Adipocyte (in vitro differentiated cells): ENCODE results near the gene C2orf92.

ENCODE experiments used
- DNase-seq: peaks from one replicate; pipeline ENCODE4 v3.0.0-alpha.2; 2015; ENCODE audit warnings: low read depth
- H3K27me3 ChIP-seq: replicated peaks from 2 replicates; pipeline ENCODE4 v1.7.0; 2013; ENCODE audit warnings: mild to moderate bottlenecking, low read length, moderate library complexity; ENCODE audit not compliant: control insufficient read depth, insufficient read depth
- H3K36me3 ChIP-seq: 2 replicates; pipeline ENCODE4 v1.7.0; 2013; ENCODE audit warnings: low read length, mild to moderate bottlenecking, moderate library complexity; ENCODE audit not compliant: control insufficient read depth, insufficient read depth, severe bottlenecking
- H3K4me1 ChIP-seq: 2 replicates; pipeline ENCODE4 v1.7.0; 2013; ENCODE audit warnings: mild to moderate bottlenecking, low read length, moderate library complexity; ENCODE audit not compliant: control insufficient read depth, insufficient read depth
- H3K4me3 ChIP-seq: 2 replicates; pipeline ENCODE4 v1.7.0; 2013; ENCODE audit warnings: mild to moderate bottlenecking, low read length, moderate library complexity
- H3K9ac ChIP-seq: 2 replicates; pipeline ENCODE4 v1.7.0; 2013; ENCODE audit warnings: mild to moderate bottlenecking, low read length, moderate library complexity
- H3K9me3 ChIP-seq: 2 replicates; pipeline ENCODE4 v1.7.0; 2013; ENCODE audit warnings: mild to moderate bottlenecking, low read length, moderate library complexity; ENCODE audit not compliant: control insufficient read depth

C2orf92 gene

DNA sequence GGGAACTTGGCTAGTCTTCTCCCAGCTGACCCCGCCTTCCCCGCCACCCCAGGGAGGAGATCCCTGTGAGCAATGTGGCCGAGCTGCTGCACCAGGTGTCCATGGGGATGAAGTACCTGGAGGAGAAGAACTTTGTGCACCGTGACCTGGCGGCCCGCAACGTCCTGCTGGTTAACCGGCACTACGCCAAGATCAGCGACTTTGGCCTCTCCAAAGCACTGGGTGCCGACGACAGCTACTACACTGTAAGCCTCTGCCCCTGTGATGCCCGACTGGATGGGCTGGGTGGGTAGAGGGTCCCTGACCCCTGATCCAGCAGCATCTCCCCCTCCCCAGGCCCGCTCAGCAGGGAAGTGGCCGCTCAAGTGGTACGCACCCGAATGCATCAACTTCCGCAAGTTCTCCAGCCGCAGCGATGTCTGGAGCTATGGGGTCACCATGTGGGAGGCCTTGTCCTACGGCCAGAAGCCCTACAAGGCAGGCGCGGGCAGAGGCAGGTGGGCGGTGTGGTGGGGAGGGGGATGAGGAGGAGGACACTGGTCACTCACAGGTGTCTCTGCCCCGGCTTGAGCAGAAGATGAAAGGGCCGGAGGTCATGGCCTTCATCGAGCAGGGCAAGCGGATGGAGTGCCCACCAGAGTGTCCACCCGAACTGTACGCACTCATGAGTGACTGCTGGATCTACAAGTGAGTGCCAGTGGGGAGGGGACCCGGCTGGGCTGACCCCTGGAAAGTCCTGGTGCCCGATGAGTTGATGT, 68.1 kb downstream of the C2orf92 start:
- no peaks in the 10 kb centered on the region for H3K9me3 ChIP-seq
- no peaks in the 10 kb centered on the region for H3K36me3 ChIP-seq
- H3K4me1 ChIP-seq: no peaks in the 10 kb centered on the region
- H3K9ac ChIP-seq: no peak overlapping the region
- no peak for DNase-seq
- H3K27me3 ChIP-seq: peaks cover 5% of the 10 kb centered on the region
- no peak overlapping the region for H3K4me3 ChIP-seq

DNA sequence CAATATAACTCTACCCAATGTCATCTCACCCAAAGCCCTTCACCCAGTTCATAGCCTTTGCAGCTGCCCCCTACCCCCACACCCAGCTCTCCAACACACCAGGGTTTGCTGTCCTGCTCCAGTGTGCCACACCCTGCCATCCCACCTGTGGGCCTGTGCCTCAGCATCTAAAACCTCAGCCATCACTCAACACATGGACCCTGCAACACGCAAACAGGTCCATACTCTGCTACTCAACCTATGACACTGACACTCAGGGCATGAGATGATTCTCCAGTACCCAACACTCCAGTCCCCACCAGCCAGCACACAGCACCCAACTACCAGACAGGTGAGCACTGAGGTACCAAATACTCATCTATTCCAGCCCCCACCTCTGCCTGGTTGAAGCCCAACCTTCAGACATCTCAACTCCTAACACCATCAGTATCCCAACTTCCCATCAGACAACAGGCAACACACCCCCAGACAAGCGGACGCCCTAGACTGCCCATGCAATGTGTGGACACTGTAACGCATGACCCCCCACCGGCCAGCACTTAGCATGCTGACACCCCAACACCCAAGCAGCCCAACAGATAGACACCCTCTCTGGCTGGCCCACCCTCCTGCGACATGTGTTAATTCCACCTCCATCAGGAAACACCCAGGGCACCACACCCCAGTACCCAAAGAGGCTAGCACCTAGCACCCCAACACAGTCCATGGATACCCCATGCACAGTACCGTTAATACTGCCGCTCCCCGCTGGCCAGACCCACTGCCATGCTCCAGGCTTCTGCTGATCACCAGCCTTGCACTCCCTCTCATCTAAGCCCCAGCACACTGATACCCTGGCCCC, 68.9 kb downstream of the C2orf92 start:
- no peak overlapping the region for H3K4me3 ChIP-seq
- DNase-seq: no peak
- H3K36me3 ChIP-seq: no peaks in the 10 kb centered on the region
- H3K9ac ChIP-seq: no peak overlapping the region
- H3K4me1 ChIP-seq: no peaks in the 10 kb centered on the region
- H3K9me3 ChIP-seq: no peaks in the 10 kb centered on the region
- H3K27me3 ChIP-seq: peaks cover 5% of the 10 kb centered on the region

DNA sequence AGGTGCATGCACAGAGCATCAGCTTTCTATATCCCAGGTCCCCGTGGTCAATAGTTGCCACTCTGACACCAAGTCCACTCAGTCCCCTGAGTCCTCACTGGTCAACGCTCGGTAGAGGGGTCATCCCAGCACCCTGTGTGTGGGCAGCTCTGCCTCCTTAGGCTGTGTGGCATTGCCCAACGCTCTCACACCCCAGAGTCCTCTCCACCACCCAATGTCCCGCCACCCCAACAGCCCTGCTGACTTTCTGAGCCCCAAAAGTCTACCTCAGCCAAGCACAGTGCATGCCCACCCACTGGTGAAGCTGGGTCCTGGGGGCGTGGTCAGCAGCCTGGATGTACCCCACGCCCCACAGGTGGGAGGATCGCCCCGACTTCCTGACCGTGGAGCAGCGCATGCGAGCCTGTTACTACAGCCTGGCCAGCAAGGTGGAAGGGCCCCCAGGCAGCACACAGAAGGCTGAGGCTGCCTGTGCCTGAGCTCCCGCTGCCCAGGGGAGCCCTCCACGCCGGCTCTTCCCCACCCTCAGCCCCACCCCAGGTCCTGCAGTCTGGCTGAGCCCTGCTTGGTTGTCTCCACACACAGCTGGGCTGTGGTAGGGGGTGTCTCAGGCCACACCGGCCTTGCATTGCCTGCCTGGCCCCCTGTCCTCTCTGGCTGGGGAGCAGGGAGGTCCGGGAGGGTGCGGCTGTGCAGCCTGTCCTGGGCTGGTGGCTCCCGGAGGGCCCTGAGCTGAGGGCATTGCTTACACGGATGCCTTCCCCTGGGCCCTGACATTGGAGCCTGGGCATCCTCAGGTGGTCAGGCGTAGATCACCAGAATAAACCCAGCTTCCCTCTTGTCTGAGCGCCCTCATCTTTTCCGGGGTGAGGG, 69.7 kb downstream of the C2orf92 start:
- Histone ChIP-seq H3K27me3 (peaks cover 5% of the 10 kb centered on the region), H3K36me3 (peaks cover 8% of the 10 kb centered on the region), H3K9me3 (no peaks in the 10 kb centered on the region), H3K9ac (no peak overlapping the region), H3K4me1 (no peaks in the 10 kb centered on the region), H3K4me3 (no peak overlapping the region)
- no peak for DNase-seq

DNA sequence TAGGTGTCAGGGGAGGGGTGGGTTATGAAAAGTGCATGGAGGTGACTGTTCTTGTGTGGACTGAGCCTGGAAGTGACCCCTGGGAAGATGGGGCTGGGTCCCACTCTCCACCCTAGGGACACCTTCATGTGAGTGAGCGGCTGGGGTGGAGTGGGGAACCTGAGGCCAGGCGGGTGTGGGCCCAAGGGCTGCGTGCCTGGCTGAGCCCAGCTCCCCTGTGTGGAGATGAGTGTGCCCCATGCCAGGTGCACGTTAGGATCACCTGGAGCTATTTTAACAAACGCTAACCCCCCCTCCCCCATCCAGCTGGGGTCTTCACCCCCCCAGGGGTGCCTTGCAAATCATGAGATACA, 70.4 kb downstream of the C2orf92 start:
- Histone ChIP-seq H3K27me3 (peaks cover 5% of the 10 kb centered on the region), H3K4me1 (no peaks in the 10 kb centered on the region), H3K36me3 (peaks cover 10% of the 10 kb centered on the region), H3K9me3 (no peaks in the 10 kb centered on the region), H3K9ac (no peak overlapping the region), H3K4me3 (no peak overlapping the region)
- no peak for DNase-seq

DNA sequence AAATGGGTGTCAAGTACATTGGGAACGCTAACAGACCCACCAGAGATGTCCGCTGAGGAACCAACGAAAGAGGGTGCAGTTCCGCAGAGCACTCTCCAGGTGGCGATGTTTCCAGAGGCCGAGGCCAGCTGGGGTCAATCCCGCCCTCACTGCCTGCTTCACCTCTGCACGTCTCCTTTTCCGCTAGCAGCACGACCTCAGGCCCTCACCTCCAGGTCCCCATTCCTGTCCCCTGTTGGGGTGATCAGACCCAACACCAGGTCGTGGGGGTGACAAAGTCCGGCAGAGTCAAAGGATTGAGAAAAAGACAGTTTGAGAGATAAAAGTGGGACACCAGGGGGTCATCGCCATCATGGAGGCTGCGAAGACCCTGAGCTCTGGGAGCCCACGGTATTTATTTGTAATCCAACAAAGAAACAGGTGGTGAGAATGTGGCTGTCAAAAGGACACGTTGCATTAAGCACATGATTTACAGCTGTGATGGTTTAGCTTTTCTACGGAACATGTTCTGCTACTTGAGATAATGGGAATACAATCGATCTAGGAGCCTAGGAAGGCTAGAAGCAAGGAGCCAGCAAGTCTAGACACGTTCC, 71.2 kb downstream of the C2orf92 start:
- H3K27me3 ChIP-seq: peaks cover 5% of the 10 kb centered on the region
- H3K9me3 ChIP-seq: no peaks in the 10 kb centered on the region
- H3K9ac ChIP-seq: no peak overlapping the region
- H3K4me3 ChIP-seq: no peak overlapping the region
- peaks cover 10% of the 10 kb centered on the region for H3K36me3 ChIP-seq
- DNase-seq: peak; percentile 23
- H3K4me1 ChIP-seq: no peaks in the 10 kb centered on the region

DNA sequence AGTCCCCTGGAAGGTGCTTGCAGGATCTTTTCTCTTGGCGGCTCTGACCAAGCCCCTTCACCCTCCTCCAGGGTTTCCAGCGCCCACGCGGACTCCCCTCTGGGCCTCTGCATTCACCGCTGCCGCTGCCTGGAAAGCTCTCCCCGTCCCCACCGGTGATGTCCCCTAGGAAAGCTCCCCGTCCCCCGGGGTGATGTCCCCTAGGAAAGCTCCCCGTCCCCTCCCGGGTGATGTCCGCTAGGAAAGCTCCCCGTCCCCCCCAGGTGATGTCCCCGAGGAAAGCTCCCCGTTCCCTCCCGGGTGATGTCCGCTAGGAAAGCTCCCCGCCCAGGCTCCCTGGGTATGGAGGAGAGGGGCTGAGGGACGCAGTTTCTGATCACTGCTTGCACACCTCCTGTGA, 71.7 kb downstream of the C2orf92 start:
- no peak overlapping the region for H3K4me3 ChIP-seq
- peaks cover 5% of the 10 kb centered on the region for H3K27me3 ChIP-seq

DNA sequence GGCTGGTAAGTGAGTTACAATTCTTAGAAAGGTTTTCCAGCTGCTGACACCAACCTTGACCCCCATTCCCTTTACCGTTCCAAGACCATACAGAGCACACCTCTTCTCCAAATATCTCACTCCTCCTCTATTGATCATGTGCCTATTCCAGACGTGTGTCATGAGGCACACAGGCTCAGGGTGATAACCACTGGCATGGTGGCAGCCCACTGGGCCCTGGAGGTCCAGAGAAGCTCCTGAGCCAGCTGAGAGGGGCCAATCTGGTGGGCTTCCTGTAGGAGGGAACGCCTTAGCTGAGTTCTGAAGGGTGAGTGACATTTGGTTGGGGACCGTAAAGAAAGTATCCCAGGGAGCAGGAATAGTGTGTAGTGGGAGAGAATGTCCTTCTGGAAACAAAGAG, 72.2 kb downstream of the C2orf92 start:
- Histone ChIP-seq H3K36me3 (peaks cover 10% of the 10 kb centered on the region), H3K4me1 (no peaks in the 10 kb centered on the region), H3K9ac (no peak overlapping the region), H3K9me3 (no peaks in the 10 kb centered on the region), H3K4me3 (no peak overlapping the region), H3K27me3 (peaks cover 5% of the 10 kb centered on the region)
- DNase-seq: no peak

More for the DNA sequence above, 71.7 kb downstream of the C2orf92 start:
- Histone ChIP-seq H3K9ac (no peak overlapping the region), H3K9me3 (no peaks in the 10 kb centered on the region), H3K4me1 (no peaks in the 10 kb centered on the region), H3K36me3 (peaks cover 10% of the 10 kb centered on the region)
- no peak for DNase-seq

DNA sequence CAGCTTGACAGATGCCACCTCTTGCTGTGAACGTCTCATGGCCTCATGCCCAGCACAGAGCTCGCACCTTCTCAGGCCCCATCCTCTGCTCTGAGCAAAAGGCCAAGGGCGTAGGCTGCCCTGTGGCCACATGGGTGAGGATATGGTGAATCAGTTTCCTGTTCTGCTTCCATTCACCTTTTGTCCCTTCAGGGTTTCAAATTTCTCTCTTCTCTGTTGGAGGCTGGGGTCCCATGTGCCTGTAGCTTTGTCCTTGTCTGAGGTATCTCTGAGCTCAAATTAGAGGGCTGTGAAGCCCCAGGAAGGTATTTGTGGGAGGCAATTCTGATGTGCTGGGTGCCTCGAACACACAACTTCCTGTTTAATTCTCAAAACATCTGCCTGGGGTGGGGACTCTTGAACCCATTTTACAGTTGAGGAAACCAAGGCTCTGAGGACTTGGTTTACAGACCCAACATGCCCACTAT, 72.9 kb downstream of the C2orf92 start:
- H3K4me1 ChIP-seq: no peaks in the 10 kb centered on the region
- no peak for DNase-seq
- H3K9me3 ChIP-seq: no peaks in the 10 kb centered on the region
- H3K36me3 ChIP-seq: peaks cover 13% of the 10 kb centered on the region
- H3K9ac ChIP-seq: no peak overlapping the region
- no peak overlapping the region for H3K4me3 ChIP-seq
- H3K27me3 ChIP-seq: no peaks in the 10 kb centered on the region

DNA sequence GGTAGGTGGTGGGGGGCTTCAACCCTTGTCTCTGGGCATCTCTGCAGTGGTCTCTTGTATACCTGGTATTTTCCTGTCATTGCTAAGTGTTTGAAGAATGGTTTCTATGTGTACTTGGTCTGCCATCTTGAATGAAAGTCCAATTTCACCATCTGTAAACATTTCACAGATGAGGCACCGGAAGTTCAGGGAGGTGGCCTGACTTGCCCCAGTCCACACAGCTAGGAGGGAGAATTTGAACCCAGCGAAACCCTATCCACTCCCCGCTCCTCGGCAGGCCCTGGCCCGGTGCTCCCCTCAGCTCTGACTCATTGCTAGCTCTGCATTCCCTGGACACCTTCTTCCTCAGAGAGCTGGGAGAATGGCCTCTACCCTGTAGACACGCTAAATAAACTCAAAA, 74.4 kb downstream of the C2orf92 start:
- Histone ChIP-seq H3K4me3 (no peak overlapping the region), H3K9me3 (no peaks in the 10 kb centered on the region), H3K9ac (no peak overlapping the region), H3K27me3 (no peaks in the 10 kb centered on the region), H3K36me3 (peaks cover 20% of the 10 kb centered on the region), H3K4me1 (no peaks in the 10 kb centered on the region)
- DNase-seq: no peak

DNA sequence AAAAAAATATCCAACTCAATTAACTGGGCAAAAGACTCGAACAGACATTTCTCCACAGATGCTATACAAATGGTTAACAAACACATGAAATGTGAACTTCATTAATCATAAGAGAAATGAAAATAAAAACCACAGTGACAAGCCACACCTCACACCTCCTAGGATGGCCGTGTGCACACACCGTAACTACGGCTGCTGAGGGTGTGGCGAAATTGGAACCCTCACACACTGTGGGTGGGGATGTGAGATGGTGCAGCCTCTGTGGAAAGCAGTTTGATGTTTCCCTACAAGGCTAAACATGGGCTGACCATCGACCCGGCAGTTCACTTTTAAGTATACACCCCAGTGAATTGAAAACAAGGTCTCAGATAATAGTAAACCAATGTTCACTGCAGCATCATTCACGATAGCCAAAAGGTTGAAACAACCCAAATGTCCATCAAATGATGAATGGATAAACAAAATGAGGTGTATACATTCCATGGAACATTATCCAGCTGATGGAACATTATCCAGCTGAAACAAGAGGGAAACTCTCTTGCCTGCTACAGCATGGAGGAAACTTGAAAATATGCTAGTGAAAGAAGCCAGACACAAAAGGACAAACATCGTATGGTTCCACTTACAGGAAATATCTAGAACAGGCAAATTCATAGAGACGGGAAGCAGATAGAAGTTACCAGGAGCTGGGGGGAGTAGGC, 76.1 kb downstream of the C2orf92 start:
- no peak for DNase-seq
- Histone ChIP-seq H3K9me3 (no peaks in the 10 kb centered on the region), H3K27me3 (no peaks in the 10 kb centered on the region), H3K9ac (no peak overlapping the region), H3K4me1 (no peaks in the 10 kb centered on the region), H3K36me3 (peaks cover 27% of the 10 kb centered on the region), H3K4me3 (no peak overlapping the region)
